Right lobe of liver (tissue), 6 donors: ENCODE results near the gene CDH2. TPM values are rescaled to one million over a fixed set of nuclear protein-coding genes. Genes with fewer than 3 reads are reported as not detected.

Source experiments
- ATAC-seq, 4 donors: fragments of 200-7000 bp; cut with Tn5 transposase; one replicate each; pipeline ENCODE4 v1.9.1; 2020; ENCODE audit warnings: mild to moderate bottlenecking in 4 of 4, moderate library complexity in 4 of 4
- DNase-seq, 3 donors: peaks; one replicate each; pipeline ENCODE4 v3.0.0-alpha.2; 2020
- H3K27ac ChIP-seq, 3 donors: fragments of 200-600 bp; one replicate each; pipeline ENCODE4 v1.8.0; 2022
- H3K27me3 ChIP-seq, 2 donors: fragments of 200-600 bp; one replicate each; pipeline ENCODE4 v1.8.0; 2022
- H3K36me3 ChIP-seq, 4 donors: fragments of 200-600 bp; sonication (generic) in 1 of 4; one replicate each; pipeline versions ENCODE4 v1.5.1 to v1.8.0; 2017 to 2022; ENCODE audit warnings: control low read depth in 1 of 4
- H3K4me1 ChIP-seq, 4 donors: fragments of 200-600 bp; sonication (generic) in 1 of 4; one replicate each; pipeline versions ENCODE4 v1.5.1 to v1.8.0; 2017 to 2022; ENCODE audit warnings: control low read depth in 1 of 4
- H3K4me3 ChIP-seq, 3 donors: fragments of 200-600 bp; one replicate each; pipeline ENCODE4 v1.8.0; 2022
- H3K9me3 ChIP-seq, 4 donors: fragments of 200-600 bp; sonication (generic) in 1 of 4; one replicate each; pipeline versions ENCODE4 v1.5.1 to v1.8.0; 2017 to 2022; ENCODE audit warnings: control low read depth in 1 of 4
- POLR2A ChIP-seq: fragments of 450-650 bp; IDR thresholded peaks from one replicate; pipeline ENCODE4 v1.6.1; 2017; ENCODE audit warnings: antibody characterized with exemption, mild to moderate bottlenecking
- WGBS: methylation state at CpG from one replicate; pipeline ENCODE4 v1.1.6; 2018; ENCODE audit warnings: low coverage, low lambda C conversion rate; ENCODE audit not compliant: insufficient coverage; ENCODE audit errors: missing lambda C conversion rate; 5-methylcytosine and 5-hydroxymethylcytosine counted together
- intact Hi-C, 2 donors: fragments of 100-400 bp; cut with DNase I; formaldehyde crosslinking; loops; one replicate each; pipeline versions ENCODE4 v1.11.2 to v1.14.1; 2022
- total RNA-seq, 6 experiments: library from RNA; depleted of rRNA in 2 of 6; stranded (reverse); fragments of >200 nt in 2 of 6; fragmentation: NEBNext Ultra II Directional in 3 of 6; extraction: Animal tissue kit (Norgen Biotek cat#: 25700) in 3 of 6; gene quantifications; one replicate each; pipeline versions ENCODE4 v1.1.0 to v1.2.4, GENCODE V29; 2016 to 2023
- TF ChIP-seq, protein P1 (sequence below), 4 donors: fragments of 200-600 bp in 3 of 4; fragments of 450-650 bp in 1 of 4; IDR thresholded peaks; one replicate each; pipeline versions ENCODE4 v1.5.1 to v1.8.0; 2016 to 2022; ENCODE audit warnings: antibody characterized with exemption in 4 of 4, mild to moderate bottlenecking in 2 of 4
- donor health status: DM: no; HTN: yes; CAD: no.
- donor health status: DM: no; HTN: no; CAD: no.
- donor health status: DM: no; HTN: no; CAD: no.
- donor health status: DM: no; HTN: yes; CAD: no.
- donor health status: DM: no; HTN: yes; CAD: no.

Gene CDH2
- total RNA-seq, 6 experiments from 2014 or later: 32.3 to 46.8 (median 35.8) TPM

DNA sequence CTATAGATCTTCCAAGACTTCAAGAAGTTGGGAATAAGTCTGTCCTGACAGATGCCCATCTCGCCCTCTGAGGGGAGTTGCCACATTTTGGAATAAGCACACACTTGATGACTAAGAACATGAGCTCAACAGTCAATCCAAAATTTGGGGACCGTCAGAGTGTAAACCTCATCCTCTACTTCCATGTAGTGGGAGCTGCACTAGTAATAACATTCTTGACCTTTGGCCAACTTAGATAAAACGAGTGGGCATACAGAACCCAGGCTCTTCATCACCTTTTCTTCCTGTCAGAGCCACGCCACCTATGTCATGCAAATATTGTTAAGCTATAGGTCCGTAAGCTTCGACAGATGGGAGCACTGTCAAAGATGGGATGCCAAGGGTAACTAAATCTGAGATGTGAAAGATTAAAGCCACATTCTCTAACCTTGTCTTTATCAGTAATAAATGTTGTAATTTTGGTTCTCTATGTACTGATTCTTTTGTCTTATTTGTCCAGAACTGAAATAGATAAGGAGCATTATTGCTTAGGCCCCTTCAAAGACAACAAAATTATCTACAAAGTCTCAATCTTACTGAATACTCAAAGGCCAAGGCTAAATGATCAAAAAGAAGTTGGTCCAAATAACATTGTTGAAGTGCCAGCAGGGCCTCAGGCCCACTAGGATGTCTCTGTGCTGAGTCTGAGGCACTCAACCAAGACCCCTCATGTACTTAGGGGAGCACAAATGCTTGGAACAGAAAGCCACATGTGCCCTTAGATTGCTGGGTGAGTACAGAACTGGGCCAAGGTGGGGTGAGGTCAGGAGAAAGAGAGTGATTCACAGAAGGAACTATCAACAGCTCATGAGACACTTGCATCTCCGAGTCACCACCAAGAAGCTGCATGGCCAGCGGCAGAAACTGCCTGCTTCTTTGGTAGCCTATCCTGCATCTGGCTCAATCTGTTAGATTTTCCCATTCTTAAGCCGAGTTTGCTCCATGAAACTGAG, 15.0 kb downstream of the CDH2 start:
- Histone ChIP-seq H3K27me3 (no peaks in the 10 kb centered on the region), H3K27ac (no peak overlapping the region), H3K4me1 (peaks cover 0 to 61% (median 26%) of the 10 kb centered on the region in 4 donors), H3K9me3 (no peaks in the 10 kb centered on the region), H3K4me3 (no peak overlapping the region), H3K36me3 (no peaks in the 10 kb centered on the region)
- WGBS: 70% methylated on average over 8 of the region's 9 CpGs
- no peak for DNase-seq
- TF ChIP-seq, protein P1, sequence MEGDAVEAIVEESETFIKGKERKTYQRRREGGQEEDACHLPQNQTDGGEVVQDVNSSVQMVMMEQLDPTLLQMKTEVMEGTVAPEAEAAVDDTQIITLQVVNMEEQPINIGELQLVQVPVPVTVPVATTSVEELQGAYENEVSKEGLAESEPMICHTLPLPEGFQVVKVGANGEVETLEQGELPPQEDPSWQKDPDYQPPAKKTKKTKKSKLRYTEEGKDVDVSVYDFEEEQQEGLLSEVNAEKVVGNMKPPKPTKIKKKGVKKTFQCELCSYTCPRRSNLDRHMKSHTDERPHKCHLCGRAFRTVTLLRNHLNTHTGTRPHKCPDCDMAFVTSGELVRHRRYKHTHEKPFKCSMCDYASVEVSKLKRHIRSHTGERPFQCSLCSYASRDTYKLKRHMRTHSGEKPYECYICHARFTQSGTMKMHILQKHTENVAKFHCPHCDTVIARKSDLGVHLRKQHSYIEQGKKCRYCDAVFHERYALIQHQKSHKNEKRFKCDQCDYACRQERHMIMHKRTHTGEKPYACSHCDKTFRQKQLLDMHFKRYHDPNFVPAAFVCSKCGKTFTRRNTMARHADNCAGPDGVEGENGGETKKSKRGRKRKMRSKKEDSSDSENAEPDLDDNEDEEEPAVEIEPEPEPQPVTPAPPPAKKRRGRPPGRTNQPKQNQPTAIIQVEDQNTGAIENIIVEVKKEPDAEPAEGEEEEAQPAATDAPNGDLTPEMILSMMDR (IDR thresholded peaks at IDR 0.05): no peak
- TF ChIP-seq POLR2A: no peak
- no peak for ATAC-seq
- intact Hi-C loops: no loop called here

- no peaks in the 10 kb centered on the region for H3K9me3 ChIP-seq
- ATAC-seq: peak in 1 of 4 donors; percentile 56
- WGBS: 59% methylated on average over 2 of the region's 2 CpGs
- no peak for DNase-seq
- intact Hi-C loops: no loop called here
- H3K36me3 ChIP-seq: no peaks in the 10 kb centered on the region
- H3K4me3 ChIP-seq: no peak overlapping the region
- no peak overlapping the region for H3K27ac ChIP-seq
- H3K27me3 ChIP-seq: no peaks in the 10 kb centered on the region
- peaks cover 0 to 48% (median 25%) of the 10 kb centered on the region in 4 donors for H3K4me1 ChIP-seq
- TF ChIP-seq, protein P1 (IDR thresholded peaks at IDR 0.05): no peak
- no peak for TF ChIP-seq POLR2A
These were observed 17.9 kb downstream of the CDH2 start for GRCh38 chr18:28159055-28159454.

- H3K36me3 ChIP-seq: no peaks in the 10 kb centered on the region
- intact Hi-C loops: no loop called here
- 27% methylated on average over 4 of the region's 4 CpGs for WGBS
- H3K4me1 ChIP-seq: peaks cover 0 to 41% (median 19%) of the 10 kb centered on the region in 4 donors
- H3K27ac ChIP-seq: peak overlapping the region in 1 of 3 donors; percentile 10
- DNase-seq: peak in 1 of 3 donors; percentile 59
- H3K9me3 ChIP-seq: no peaks in the 10 kb centered on the region
- ATAC-seq: peak; percentile 71 to 83 (median 78)
- no peak for TF ChIP-seq POLR2A
- TF ChIP-seq, protein P1 (IDR thresholded peaks at IDR 0.05): peak; percentile 9 to 38 (median 29)
- H3K27me3 ChIP-seq: no peaks in the 10 kb centered on the region
- H3K4me3 ChIP-seq: no peak overlapping the region
These were observed 18.8 kb downstream of the CDH2 start for GRCh38 chr18:28158083-28158581.

- Histone ChIP-seq H3K4me1 (peaks cover 0 to 15% (median 7%) of the 10 kb centered on the region in 4 donors), H3K4me3 (no peak overlapping the region), H3K27me3 (no peaks in the 10 kb centered on the region), H3K9me3 (no peaks in the 10 kb centered on the region), H3K36me3 (no peaks in the 10 kb centered on the region), H3K27ac (no peak overlapping the region)
- WGBS: 57% methylated on average over 3 of the region's 3 CpGs
- no peak for TF ChIP-seq POLR2A
- TF ChIP-seq, protein P1 (IDR thresholded peaks at IDR 0.05): no peak
- ATAC-seq (no peak), DNase-seq (no peak)
- intact Hi-C loops: no loop called here
These were observed 23.4 kb downstream of the CDH2 start for GRCh38 chr18:28153485-28154065.
